ENCODE measurements around the gene MRPL51. TPM values are rescaled to one million over a fixed set of nuclear protein-coding genes. Genes with fewer than 3 reads are reported as not detected.
A peak's percentile ranks its signal among the peaks of the same experiment; 100 is the strongest.

Gene MRPL51
- total RNA-seq, 6 experiments from 2014 or later: 38.2 to 104 (median 80.2) TPM

- Histone ChIP-seq H3K4me1 (peaks cover 5 to 39% (median 20%) of the 10 kb centered on the region in 4 donors), H3K9me3 (no peaks in the 10 kb centered on the region), H3K4me3 (peak overlapping the region; percentile 82 to 99 (median 88)), H3K27me3 (no peaks in the 10 kb centered on the region), H3K27ac (peak overlapping the region; percentile 93 to 97 (median 95)), H3K36me3 (peaks cover 7 to 54% (median 19%) of the 10 kb centered on the region in 4 donors)
- peak; percentile 81 to 82 (median 82) for DNase-seq
- no peak for TF ChIP-seq CTCF (IDR thresholded peaks at IDR 0.05)
- TF ChIP-seq POLR2A (IDR thresholded peaks at IDR 0.05): peak; percentile 60
- peak; percentile 49 to 57 (median 53) for ATAC-seq
- WGBS (ENCODE audit: insufficient coverage, low coverage, low lambda C conversion rate, missing lambda C conversion rate): 0% methylated on average over 12 of the region's 14 CpGs
- intact Hi-C loops (cut with DNase I): loop anchor here in 1 of 2 donors (10.0 kb wide), 1 partner anchor 198 kb away; no protein-coding TSS in a partner anchor
Observed at GRCh38 chr12:6532927-6533652, 40.0 kb upstream of the MRPL51 start.

GRCh38 chr12:6532051-6532926 is 39.2 kb upstream of the MRPL51 start:
- peaks cover 7 to 54% (median 18%) of the 10 kb centered on the region in 4 donors for H3K36me3 ChIP-seq
- intact Hi-C loops (cut with DNase I): loop anchor here in 1 of 2 donors (10.0 kb wide), 1 partner anchor 197 kb away; no protein-coding TSS in a partner anchor
- TF ChIP-seq CTCF (IDR thresholded peaks at IDR 0.05) (no peak), POLR2A (IDR thresholded peaks at IDR 0.05) (peak; percentile 55)
- peaks cover 5 to 32% (median 20%) of the 10 kb centered on the region in 4 donors for H3K4me1 ChIP-seq
- DNase-seq (peak; percentile 62 to 81 (median 77)), ATAC-seq (peak; percentile 11 to 37 (median 25))
- 2% methylated on average over 9 of the region's 20 CpGs for WGBS (ENCODE audit: insufficient coverage, low coverage, low lambda C conversion rate, missing lambda C conversion rate)
- peak overlapping the region; percentile 93 to 97 (median 95) for H3K27ac ChIP-seq
- H3K9me3 ChIP-seq: no peaks in the 10 kb centered on the region
- H3K4me3 ChIP-seq: peak overlapping the region; percentile 82 to 99 (median 88)
- no peaks in the 10 kb centered on the region for H3K27me3 ChIP-seq

GRCh38 chr12:6530576-6531260 is 37.7 kb upstream of the MRPL51 start:
- Histone ChIP-seq H3K4me3 (no peak overlapping the region), H3K4me1 (peaks cover 0 to 20% (median 11%) of the 10 kb centered on the region in 4 donors), H3K9me3 (no peaks in the 10 kb centered on the region), H3K27me3 (no peaks in the 10 kb centered on the region), H3K27ac (no peak overlapping the region), H3K36me3 (peaks cover 0 to 56% (median 14%) of the 10 kb centered on the region in 4 donors)
- no peak for DNase-seq
- no peak for ATAC-seq
- TF ChIP-seq POLR2A (IDR thresholded peaks at IDR 0.05) (no peak), CTCF (IDR thresholded peaks at IDR 0.05) (no peak)
- intact Hi-C loops (cut with DNase I): loop anchor here in 1 of 2 donors (10.0 kb wide), 1 partner anchor 196 kb away; no protein-coding TSS in a partner anchor
- over 99% methylated on average over 16 of the region's 18 CpGs for WGBS (ENCODE audit: insufficient coverage, low coverage, low lambda C conversion rate, missing lambda C conversion rate)

GRCh38 chr12:6529291-6529737 is 36.3 kb upstream of the MRPL51 start:
- H3K27me3 ChIP-seq: no peaks in the 10 kb centered on the region
- no peak overlapping the region for H3K27ac ChIP-seq
- H3K36me3 ChIP-seq: peaks cover 0 to 63% (median 17%) of the 10 kb centered on the region in 4 donors
- peaks cover 0 to 20% (median 10%) of the 10 kb centered on the region in 4 donors for H3K4me1 ChIP-seq
- 100% methylated on average over 3 of the region's 9 CpGs for WGBS (ENCODE audit: insufficient coverage, low coverage, low lambda C conversion rate, missing lambda C conversion rate)
- no peak overlapping the region for H3K4me3 ChIP-seq
- no peak for DNase-seq
- H3K9me3 ChIP-seq: no peaks in the 10 kb centered on the region
- intact Hi-C loops (cut with DNase I): no loop called here
- TF ChIP-seq CTCF (IDR thresholded peaks at IDR 0.05): no peak
- TF ChIP-seq POLR2A (IDR thresholded peaks at IDR 0.05): no peak
- no peak for ATAC-seq
